Right ventricle myocardium superior (tissue), 1 donor: Measurements from ENCODE around the gene BRS3. TPM values are rescaled to one million over a fixed set of nuclear protein-coding genes. Genes with fewer than 3 reads are reported as not detected.

Source experiments
- total RNA-seq: library from RNA; stranded (reverse); fragmentation: NEBNext Ultra II Directional; extraction: Animal tissue kit (Norgen Biotek cat#: 25700); gene quantifications from one replicate; pipeline ENCODE4 v1.2.1, GENCODE V29; 2021
- donor health status: DM: no; HTN: yes; CAD: no; lungs with severe emphysema.

Gene BRS3
- total RNA-seq, 1 donor from 2014 or later, result not detected

Other genes starting within 250 kb of the BRS3 start
- gene MAP7D3, start 236.5 kb upstream of the BRS3 start, total RNA-seq, result 11.4 TPM
- not detected for gene ADGRG4, start 187.0 kb upstream of the BRS3 start, total RNA-seq
- 54.7 TPM for gene HTATSF1, start 9.6 kb downstream of the BRS3 start, total RNA-seq
- not detected for gene VGLL1, start 44.3 kb downstream of the BRS3 start, total RNA-seq
- not detected for gene CD40LG, start 160.2 kb downstream of the BRS3 start, total RNA-seq